Neural cell (in vitro differentiated cells): Measurements from ENCODE around the gene STK10. TPM values are rescaled to one million over a fixed set of nuclear protein-coding genes. Genes with fewer than 3 reads are reported as not detected.

Experiments used
- H2AFZ ChIP-seq: fragments of 200-600, 300-800 bp; sonication (generic), shearing (Covaris generic); 2 replicates; pipeline ENCODE4 v1.6.0; 2014; ENCODE audit warnings: low read depth, mild to moderate bottlenecking, antibody characterized with exemption, low read length, moderate library complexity
- H3F3A ChIP-seq: fragments of 200-600 bp; shearing (Covaris generic); 2 replicates; pipeline ENCODE4 v1.6.1; 2016; ENCODE audit warnings: mild to moderate bottlenecking, moderate library complexity, mixed read lengths, antibody characterized with exemption, low read length; ENCODE audit not compliant: insufficient read depth, poor library complexity, severe bottlenecking
- H3K27ac ChIP-seq: fragments of 200-600, 300-800 bp; sonication (generic), shearing (Covaris generic); 2 replicates; pipeline ENCODE4 v1.5.1; 2014; ENCODE audit warnings: mild to moderate bottlenecking, low read length, moderate library complexity
- H3K27me3 ChIP-seq: fragments of 300-800, 200-600 bp; sonication (generic), shearing (Covaris generic); 2 replicates; pipeline ENCODE4 v1.6.0; 2014; ENCODE audit warnings: mild to moderate bottlenecking, low read depth, low read length, moderate library complexity; ENCODE audit not compliant: insufficient read depth
- H3K36me3 ChIP-seq: fragments of 300-800, 200-600 bp; sonication (generic), shearing (Covaris generic); 2 replicates; pipeline ENCODE4 v1.5.1; 2014; ENCODE audit warnings: mild to moderate bottlenecking, antibody characterized with exemption, low read length, moderate library complexity; ENCODE audit not compliant: insufficient read depth
- H3K4me2 ChIP-seq: fragments of 300-800, 200-600 bp; sonication (generic), shearing (Covaris generic); 2 replicates; pipeline ENCODE4 v1.6.0; 2014; ENCODE audit warnings: mild to moderate bottlenecking, low read length
- H3K4me3 ChIP-seq: fragments of 300-800, 200-600 bp; sonication (generic), shearing (Covaris generic); 2 replicates; pipeline ENCODE4 v1.5.1; 2014; ENCODE audit warnings: mild to moderate bottlenecking, low read length, moderate library complexity
- H3K79me2 ChIP-seq: fragments of 200-600 bp; shearing (Covaris generic); replicated peaks from 2 replicates; pipeline ENCODE4 v1.6.0; 2014; ENCODE audit warnings: mild to moderate bottlenecking, low read length, moderate library complexity; ENCODE audit not compliant: insufficient read depth
- H3K9ac ChIP-seq: fragments of 300-800, 200-600 bp; sonication (generic), shearing (Covaris generic); 2 replicates; pipeline ENCODE4 v1.6.1; 2016; ENCODE audit warnings: mild to moderate bottlenecking, low read length, mixed read lengths
- H3K9me2 ChIP-seq: fragments of 200-600 bp; shearing (Covaris generic); 2 replicates; pipeline ENCODE4 v1.6.1; 2016; ENCODE audit warnings: mild to moderate bottlenecking, low read length, mixed read lengths; ENCODE audit not compliant: insufficient read depth
- H3K9me3 ChIP-seq: fragments of 200-600, 300-800 bp; sonication (generic), shearing (Covaris generic); 2 replicates; pipeline ENCODE4 v1.6.1; 2016; ENCODE audit warnings: mild to moderate bottlenecking, mixed run types, low read length, moderate library complexity, mixed read lengths
- H4K20me1 ChIP-seq: fragments of 200-600 bp; shearing (Covaris generic); 2 replicates; pipeline ENCODE4 v1.6.1; 2016; ENCODE audit warnings: mild to moderate bottlenecking, mixed run types; ENCODE audit not compliant: insufficient read depth
- CTCF ChIP-seq: fragments of 450-650 bp; IDR thresholded peaks from 2 replicates; pipeline ENCODE4 v1.5.1; 2014; ENCODE audit warnings: antibody characterized with exemption, mild to moderate bottlenecking, moderate library complexity; ENCODE audit not compliant: poor library complexity, severe bottlenecking
- EP300 ChIP-seq: fragments of 450-650 bp; conservative IDR thresholded peaks from 2 replicates; pipeline ENCODE4 v1.6.1; 2014; ENCODE audit warnings: antibody characterized with exemption, mild to moderate bottlenecking, moderate library complexity; ENCODE audit not compliant: poor library complexity, severe bottlenecking
- EZH2 ChIP-seq: fragments of 200-600, 300-800 bp; shearing (Covaris generic), sonication (generic); IDR thresholded peaks from 2 replicates; pipeline ENCODE4 v1.6.1; 2014; ENCODE audit warnings: antibody characterized with exemption, low read length, borderline replicate concordance, mild to moderate bottlenecking; ENCODE audit not compliant: insufficient read depth, poor library complexity, severe bottlenecking
- MXI1 ChIP-seq: fragments of 450-650 bp; conservative IDR thresholded peaks from 2 replicates; pipeline ENCODE4 v1.6.1; 2014; ENCODE audit warnings: antibody characterized with exemption, mild to moderate bottlenecking; ENCODE audit not compliant: poor library complexity, severe bottlenecking
- POLR2AphosphoS5 ChIP-seq: IDR thresholded peaks from 2 replicates; pipeline ENCODE4 v1.6.1; 2012
- RAD21 ChIP-seq: fragments of 450-650 bp; conservative IDR thresholded peaks from 2 replicates; pipeline ENCODE4 v1.6.1; 2014; ENCODE audit warnings: antibody characterized with exemption, mild to moderate bottlenecking, moderate library complexity
- REST ChIP-seq: IDR thresholded peaks from 2 replicates; pipeline ENCODE4 v1.6.1; 2012; ENCODE audit warnings: borderline replicate concordance
- SMC3 ChIP-seq: fragments of 450-650 bp; conservative IDR thresholded peaks from 2 replicates; pipeline ENCODE4 v1.6.1; 2014; ENCODE audit warnings: antibody characterized with exemption, mild to moderate bottlenecking, moderate library complexity; ENCODE audit not compliant: poor library complexity
- TAF1 ChIP-seq: IDR thresholded peaks from 2 replicates; pipeline ENCODE4 v1.6.1; 2012; ENCODE audit warnings: low read depth
- polyA plus RNA-seq: library from polyadenylated mRNA; depleted of rRNA; stranded (reverse); fragments of >200 nt; gene quantifications from 2 replicates; pipeline ENCODE4 v1.2.3, GENCODE V29; 2014

STK10 gene
- polyA plus RNA-seq, 1 donor from 2014 or later, result 8.2 TPM

GRCh38 chr5:172065431-172066065 lies 122.5 kb downstream of the STK10 start:
- no peak overlapping the region for H3K4me2 ChIP-seq
- no peak overlapping the region for H3K4me3 ChIP-seq
- H3K9ac ChIP-seq, result no peak overlapping the region
- H2AFZ ChIP-seq, result no peak overlapping the region
- H3K9me2 ChIP-seq, result no peaks in the 10 kb centered on the region
- no peaks in the 10 kb centered on the region for H3K27me3 ChIP-seq
- no peaks in the 10 kb centered on the region for H4K20me1 ChIP-seq
- no peak for TF ChIP-seq EP300
- H3K27ac ChIP-seq, result no peak overlapping the region
- H3K9me3 ChIP-seq, result no peaks in the 10 kb centered on the region
- no peaks in the 10 kb centered on the region for H3K36me3 ChIP-seq
- H3K79me2 ChIP-seq, result no peaks in the 10 kb centered on the region
- no peaks in the 10 kb centered on the region for H3F3A ChIP-seq

GRCh38 chr5:172064766-172065165 lies 123.3 kb downstream of the STK10 start:
- H3K36me3 ChIP-seq, result no peaks in the 10 kb centered on the region
- H3K9me3 ChIP-seq, result no peaks in the 10 kb centered on the region
- H3K9me2 ChIP-seq, result no peaks in the 10 kb centered on the region
- H3K27ac ChIP-seq, result no peak overlapping the region
- H3K4me3 ChIP-seq, result no peak overlapping the region
- TF ChIP-seq EZH2 (no peak), EP300 (no peak), TAF1 (no peak), MXI1 (no peak), CTCF (no peak), POLR2AphosphoS5 (no peak), RAD21 (no peak), SMC3 (no peak), REST (no peak)
- H2AFZ ChIP-seq, result no peak overlapping the region
- H3K79me2 ChIP-seq, result no peaks in the 10 kb centered on the region
- H3K27me3 ChIP-seq, result no peaks in the 10 kb centered on the region
- H3F3A ChIP-seq, result no peaks in the 10 kb centered on the region
- H3K4me2 ChIP-seq, result no peak overlapping the region
- H3K9ac ChIP-seq, result no peak overlapping the region
- no peaks in the 10 kb centered on the region for H4K20me1 ChIP-seq

- Histone ChIP-seq H2AFZ (no peak overlapping the region), H3K79me2 (no peaks in the 10 kb centered on the region), H3K9ac (no peak overlapping the region), H3K9me3 (no peaks in the 10 kb centered on the region), H3K27me3 (no peaks in the 10 kb centered on the region), H4K20me1 (no peaks in the 10 kb centered on the region), H3K4me3 (no peak overlapping the region), H3F3A (no peaks in the 10 kb centered on the region), H3K9me2 (no peaks in the 10 kb centered on the region), H3K36me3 (no peaks in the 10 kb centered on the region), H3K27ac (no peak overlapping the region), H3K4me2 (no peak overlapping the region)
- TF ChIP-seq REST (no peak), EP300 (no peak), RAD21 (no peak), CTCF (no peak)
Observed at GRCh38 chr5:172064358-172064757, 123.7 kb downstream of the STK10 start.
